Osteoblast (primary cell): ENCODE results near the gene SEMA3G. TPM values are rescaled to one million over a fixed set of nuclear protein-coding genes. Genes with fewer than 3 reads are reported as not detected.

Source experiments
- DNase-seq: peaks from one replicate; pipeline ENCODE4 v3.0.0; 2011; ENCODE audit warnings: low spot score, mixed read lengths; ENCODE audit not compliant: insufficient read length; ENCODE audit errors: missing footprints
- H2AFZ ChIP-seq: 2 replicates; pipeline ENCODE4 v1.6.0; 2011; ENCODE audit warnings: mild to moderate bottlenecking, low read length
- H3K27ac ChIP-seq: 2 replicates; pipeline ENCODE4 v1.5.1; 2011; ENCODE audit warnings: mild to moderate bottlenecking, low read depth, low read length, moderate library complexity
- H3K27me3 ChIP-seq: 2 replicates; pipeline ENCODE4 v1.6.0; 2012; ENCODE audit warnings: mild to moderate bottlenecking, control low read depth, inconsistent platforms, low read length, moderate library complexity; ENCODE audit not compliant: insufficient read depth
- H3K36me3 ChIP-seq: 2 replicates; pipeline ENCODE4 v1.5.1; 2011; ENCODE audit warnings: mild to moderate bottlenecking, low read length, control low read depth, moderate library complexity; ENCODE audit not compliant: insufficient read depth
- H3K4me1 ChIP-seq: 2 replicates; pipeline ENCODE4 v1.5.1; 2011; ENCODE audit warnings: mild to moderate bottlenecking, low read length, control low read depth, moderate library complexity; ENCODE audit not compliant: insufficient read depth
- H3K4me2 ChIP-seq: 2 replicates; pipeline ENCODE4 v1.6.0; 2011; ENCODE audit warnings: mild to moderate bottlenecking, low read length; ENCODE audit not compliant: insufficient read depth
- H3K4me3 ChIP-seq: fragments of 200-600 bp; sonication (generic); 3 replicates; pipeline ENCODE4 v1.5.1; 2012; ENCODE audit warnings: mild to moderate bottlenecking, low read length, inconsistent platforms; ENCODE audit not compliant: insufficient read depth
- H3K79me2 ChIP-seq: 2 replicates; pipeline ENCODE4 v1.6.0; 2012; ENCODE audit warnings: mild to moderate bottlenecking, low read length, control low read depth, inconsistent platforms; ENCODE audit not compliant: insufficient read depth
- H3K9me3 ChIP-seq: 2 replicates; pipeline ENCODE4 v1.5.1; 2011; ENCODE audit warnings: low read depth, low read length, control low read depth
- H4K20me1 ChIP-seq: 2 replicates; pipeline ENCODE4 v1.6.0; 2012; ENCODE audit warnings: mild to moderate bottlenecking, low read length, control low read depth; ENCODE audit not compliant: insufficient read depth
- total RNA-seq: library from RNA; depleted of rRNA; stranded (reverse); fragments of >200 nt; gene quantifications from 2 replicates; pipeline ENCODE4 v1.2.3, GENCODE V29; 2012
- TF ChIP-seq, protein P1 (sequence below): IDR thresholded peaks from 2 replicates; pipeline ENCODE4 v1.5.1; 2011; ENCODE audit warnings: mild to moderate bottlenecking, low read depth, low read length, moderate library complexity; ENCODE audit errors: extremely low read depth

Gene SEMA3G
- total RNA-seq, 1 donor, result not detected

DNA sequence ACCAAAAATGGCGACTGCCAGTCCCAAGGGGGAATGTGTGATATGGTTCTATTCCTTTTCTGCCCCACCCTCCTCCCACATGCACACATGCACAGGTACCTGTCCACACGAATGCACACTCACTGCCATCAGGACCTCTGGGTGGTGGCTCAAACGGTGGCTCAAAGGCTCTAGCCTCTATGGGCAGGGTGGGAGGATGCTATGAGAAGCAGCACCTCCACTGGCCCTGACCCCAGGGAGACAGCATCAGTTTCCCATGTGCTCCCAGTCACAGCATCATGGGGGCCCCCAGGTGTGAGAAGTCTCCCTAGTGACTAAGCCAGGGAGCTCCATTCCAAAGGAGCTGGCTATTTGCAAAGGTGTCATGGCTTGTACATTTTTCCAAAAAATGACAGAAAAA is 15.9 kb downstream of the SEMA3G start:
- no peaks in the 10 kb centered on the region for H4K20me1 ChIP-seq
- no peak for DNase-seq
- no peak overlapping the region for H3K4me3 ChIP-seq
- no peaks in the 10 kb centered on the region for H3K79me2 ChIP-seq
- no peaks in the 10 kb centered on the region for H3K36me3 ChIP-seq
- peaks cover 4% of the 10 kb centered on the region for H3K4me1 ChIP-seq
- H3K9me3 ChIP-seq, result no peaks in the 10 kb centered on the region
- no peak overlapping the region for H3K4me2 ChIP-seq
- H2AFZ ChIP-seq, result no peak overlapping the region
- H3K27ac ChIP-seq, result no peak overlapping the region
- TF ChIP-seq, protein P1, sequence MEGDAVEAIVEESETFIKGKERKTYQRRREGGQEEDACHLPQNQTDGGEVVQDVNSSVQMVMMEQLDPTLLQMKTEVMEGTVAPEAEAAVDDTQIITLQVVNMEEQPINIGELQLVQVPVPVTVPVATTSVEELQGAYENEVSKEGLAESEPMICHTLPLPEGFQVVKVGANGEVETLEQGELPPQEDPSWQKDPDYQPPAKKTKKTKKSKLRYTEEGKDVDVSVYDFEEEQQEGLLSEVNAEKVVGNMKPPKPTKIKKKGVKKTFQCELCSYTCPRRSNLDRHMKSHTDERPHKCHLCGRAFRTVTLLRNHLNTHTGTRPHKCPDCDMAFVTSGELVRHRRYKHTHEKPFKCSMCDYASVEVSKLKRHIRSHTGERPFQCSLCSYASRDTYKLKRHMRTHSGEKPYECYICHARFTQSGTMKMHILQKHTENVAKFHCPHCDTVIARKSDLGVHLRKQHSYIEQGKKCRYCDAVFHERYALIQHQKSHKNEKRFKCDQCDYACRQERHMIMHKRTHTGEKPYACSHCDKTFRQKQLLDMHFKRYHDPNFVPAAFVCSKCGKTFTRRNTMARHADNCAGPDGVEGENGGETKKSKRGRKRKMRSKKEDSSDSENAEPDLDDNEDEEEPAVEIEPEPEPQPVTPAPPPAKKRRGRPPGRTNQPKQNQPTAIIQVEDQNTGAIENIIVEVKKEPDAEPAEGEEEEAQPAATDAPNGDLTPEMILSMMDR, result no peak
- peaks cover 5% of the 10 kb centered on the region for H3K27me3 ChIP-seq

DNA sequence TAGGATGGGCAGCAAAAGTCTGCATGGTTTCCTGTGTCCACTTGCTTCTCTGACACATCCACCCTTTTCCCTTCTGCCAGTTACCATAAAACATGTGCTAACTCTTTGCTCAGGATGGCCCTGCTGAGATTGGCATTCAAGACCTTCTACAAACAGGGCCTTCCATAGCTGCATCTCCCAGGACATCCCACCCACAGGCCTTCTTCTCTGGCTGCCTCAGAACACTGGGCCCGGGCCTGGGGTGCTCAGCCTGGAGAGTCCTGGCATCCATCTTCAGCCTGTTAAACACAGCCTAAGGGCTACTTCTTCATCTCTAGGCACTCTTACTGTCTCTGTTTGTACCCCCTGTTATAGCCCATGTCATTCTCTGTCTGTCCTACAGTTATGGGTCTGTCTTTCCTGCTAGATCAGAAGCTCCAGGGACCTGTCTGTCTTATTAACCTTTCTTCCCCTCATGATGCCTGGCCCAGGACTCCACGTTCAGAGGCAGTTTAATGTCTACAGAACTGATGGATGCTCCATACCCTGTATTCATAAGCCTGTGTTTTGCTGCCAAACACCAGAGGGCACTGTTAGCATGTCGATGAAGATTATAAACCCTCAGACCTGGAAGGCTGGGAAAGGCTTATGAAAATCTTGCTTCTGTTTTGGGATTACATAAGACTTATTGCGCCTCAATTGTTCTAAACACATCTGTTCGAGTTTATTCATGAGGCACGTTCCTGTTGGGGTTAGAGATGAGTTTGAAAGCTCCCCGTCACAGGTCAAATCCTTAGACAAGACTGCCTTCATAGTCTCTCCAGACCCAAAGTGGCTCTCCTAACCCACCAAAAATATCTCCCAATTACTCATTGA is 16.5 kb downstream of the SEMA3G start:
- no peaks in the 10 kb centered on the region for H3K79me2 ChIP-seq
- H3K4me2 ChIP-seq, result no peak overlapping the region

DNA sequence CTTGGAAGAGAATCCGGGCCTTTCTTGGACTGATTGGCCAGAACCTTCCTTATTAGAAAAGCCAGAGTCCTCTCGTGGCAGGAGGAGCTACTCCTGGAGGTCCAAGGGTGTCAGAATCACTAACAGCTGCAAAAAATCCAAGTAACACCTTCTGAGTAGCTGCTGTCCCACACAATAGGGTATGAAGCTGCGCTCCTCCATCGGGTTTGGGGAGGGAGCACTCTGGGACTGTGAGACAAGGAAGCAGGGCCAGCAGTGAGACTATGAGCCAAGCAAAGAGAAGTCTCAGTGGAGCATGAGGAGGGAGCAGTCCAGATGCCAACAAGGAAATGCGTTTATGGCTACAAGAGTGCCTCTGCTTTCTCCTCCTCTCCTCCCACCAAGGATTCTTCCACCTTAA is 21.7 kb downstream of the SEMA3G start:
- no peaks in the 10 kb centered on the region for H3K79me2 ChIP-seq
- no peak overlapping the region for H3K4me3 ChIP-seq
- no peak for DNase-seq
- H3K27ac ChIP-seq, result no peak overlapping the region
- no peaks in the 10 kb centered on the region for H3K36me3 ChIP-seq
- TF ChIP-seq, protein P1, result no peak
- no peaks in the 10 kb centered on the region for H3K9me3 ChIP-seq
- H2AFZ ChIP-seq, result no peak overlapping the region
- no peaks in the 10 kb centered on the region for H4K20me1 ChIP-seq
- no peaks in the 10 kb centered on the region for H3K4me1 ChIP-seq
- H3K4me2 ChIP-seq, result no peak overlapping the region
- H3K27me3 ChIP-seq, result peaks cover 2% of the 10 kb centered on the region

More for the DNA sequence above, 16.5 kb downstream of the SEMA3G start:
- peak overlapping the region; percentile 35 for H2AFZ ChIP-seq
- H3K27ac ChIP-seq, result no peak overlapping the region
- TF ChIP-seq, protein P1, result peak; percentile 86
- no peaks in the 10 kb centered on the region for H3K9me3 ChIP-seq
- H3K36me3 ChIP-seq, result no peaks in the 10 kb centered on the region
- no peaks in the 10 kb centered on the region for H4K20me1 ChIP-seq
- H3K27me3 ChIP-seq, result peaks cover 2% of the 10 kb centered on the region
- DNase-seq, result peak; percentile 89
- H3K4me3 ChIP-seq, result no peak overlapping the region
- H3K4me1 ChIP-seq, result peaks cover 4% of the 10 kb centered on the region

GRCh38 chr3:52422669-52423068 is 22.2 kb downstream of the SEMA3G start:
- no peaks in the 10 kb centered on the region for H3K79me2 ChIP-seq
- H3K4me2 ChIP-seq, result no peak overlapping the region
- H3K4me3 ChIP-seq, result no peak overlapping the region
- no peak for DNase-seq
- H3K27ac ChIP-seq, result no peak overlapping the region
- H3K9me3 ChIP-seq, result no peaks in the 10 kb centered on the region
- H4K20me1 ChIP-seq, result no peaks in the 10 kb centered on the region
- TF ChIP-seq, protein P1, result no peak
- peaks cover 2% of the 10 kb centered on the region for H3K27me3 ChIP-seq
- no peaks in the 10 kb centered on the region for H3K36me3 ChIP-seq
- H3K4me1 ChIP-seq, result no peaks in the 10 kb centered on the region
- no peak overlapping the region for H2AFZ ChIP-seq
